GM12878 (cell line): Measurements from ENCODE around the gene NSMCE4A. TPM values are rescaled to one million over a fixed set of nuclear protein-coding genes. Genes with fewer than 3 reads are reported as not detected.
A peak's percentile ranks its signal among the peaks of the same experiment; 100 is the strongest.

Source experiments
- ATAC-seq: fragments of 200-7000 bp; cut with Tn5 transposase; 3 replicates; pipeline ENCODE4 v1.9.1; 2020; ENCODE audit warnings: mild to moderate bottlenecking, moderate library complexity
- BruUV-seq: library from RNA; stranded (reverse); fragments of 400-500 nt; replicated peaks from 2 replicates; lab custom pipeline; 2021; lab: Mats Ljungman, UMichigan
- CTCF ChIA-PET: fragments of 300-600 bp; sonication (Branson Sonifier 250); formaldehyde crosslinking; extraction: SDS; loops from one replicate; lab custom pipeline; 2021; ENCODE audit warnings: inconsistent platforms; lab: Yijun Ruan, JAX
- POLR2A ChIA-PET: fragments of 350-600 bp; formaldehyde crosslinking; extraction: SDS; loops from one replicate; lab custom pipeline; 2021; ENCODE audit warnings: inconsistent platforms; lab: Charles Lee
- RAD21 ChIA-PET: fragments of 300-600 bp; sonication (Branson Sonifier 250); formaldehyde crosslinking; loops from one replicate; lab custom pipeline; 2023; ENCODE audit warnings: antibody characterized with exemption; ENCODE audit not compliant: unreplicated experiment; lab: Charles Lee
- SMC1A ChIA-PET: fragments of 300-600 bp; sonication (Branson Sonifier 250); formaldehyde crosslinking; loops from one replicate; lab custom pipeline; 2023; ENCODE audit not compliant: unreplicated experiment, uncharacterized antibody; lab: Charles Lee
- DNase-seq: peaks from one replicate; pipeline ENCODE4 v3.0.0-alpha.2; 2011; ENCODE audit warnings: low read depth, low spot score
- FAIRE-seq: peaks from 3 replicates; lab custom pipeline; 2011; peaks lifted over from hg19 to GRCh38; lab: Jason Lieb, UNC
- H2AFZ ChIP-seq: 2 replicates; pipeline ENCODE4 v1.6.0; 2011; ENCODE audit warnings: low read depth, low read length, control low read depth; ENCODE audit not compliant: control insufficient read depth
- H3K27ac ChIP-seq: 2 replicates; pipeline ENCODE4 v1.5.1; 2011; ENCODE audit warnings: control low read depth; ENCODE audit not compliant: control insufficient read depth, insufficient read depth
- H3K27me3 ChIP-seq, 2 experiments: replicated peaks in 1 of 2; 2 replicates each; pipeline versions ENCODE4 v1.6.0 to v1.6.1; 2011; ENCODE audit warnings: low read length in 1 of 2; ENCODE audit not compliant: control insufficient read depth in 2 of 2, insufficient read depth in 2 of 2
- H3K36me3 ChIP-seq, 2 experiments: 2 replicates each; pipeline ENCODE4 v1.5.1; 2011; ENCODE audit warnings: low read length in 1 of 2; ENCODE audit not compliant: control insufficient read depth in 2 of 2, insufficient read depth in 2 of 2
- H3K4me1 ChIP-seq: 2 replicates; pipeline ENCODE4 v1.6.1; 2011; ENCODE audit warnings: mild to moderate bottlenecking, low read length, moderate library complexity, mixed read lengths; ENCODE audit not compliant: control insufficient read depth, insufficient read depth
- H3K4me2 ChIP-seq: 2 replicates; pipeline ENCODE4 v1.6.0; 2011; ENCODE audit warnings: control low read depth; ENCODE audit not compliant: control insufficient read depth, insufficient read depth
- H3K4me3 ChIP-seq: fragments of 200-600 bp; sonication (generic); 2 replicates; pipeline ENCODE4 v1.5.1; 2016
- H3K79me2 ChIP-seq: 2 replicates; pipeline ENCODE4 v1.6.0; 2011; ENCODE audit warnings: low read length; ENCODE audit not compliant: control insufficient read depth, insufficient read depth
- H3K9ac ChIP-seq: 2 replicates; pipeline ENCODE4 v1.8.0; 2011; ENCODE audit warnings: low read length, control low read depth, mixed read lengths; ENCODE audit not compliant: control insufficient read depth, insufficient read depth
- H3K9me3 ChIP-seq: replicated peaks from 3 replicates; pipeline ENCODE4 v1.5.1; 2011; ENCODE audit warnings: mild to moderate bottlenecking, low read length; ENCODE audit not compliant: control insufficient read depth, insufficient read depth
- H4K20me1 ChIP-seq: 2 replicates; pipeline ENCODE4 v1.6.0; 2011; ENCODE audit not compliant: control insufficient read depth, insufficient read depth
- EED ChIP-seq: sonication (generic); IDR thresholded peaks from 2 replicates; pipeline ENCODE4 v1.6.1; 2016; ENCODE audit warnings: antibody characterized with exemption, low read depth
- ELK1 ChIP-seq: IDR thresholded peaks from 2 replicates; pipeline ENCODE4 v1.6.1; 2012; ENCODE audit warnings: low read depth, low read length, improper control_type of control experiment
- MLLT1 ChIP-seq: fragments of 450-650 bp; IDR thresholded peaks from 2 replicates; pipeline ENCODE4 v1.6.1; 2016; ENCODE audit warnings: mild to moderate bottlenecking
- RAD21 ChIP-seq: IDR thresholded peaks from 2 replicates; pipeline ENCODE4 v1.6.1; 2011; ENCODE audit warnings: mild to moderate bottlenecking, low read depth, low read length, moderate library complexity; ENCODE audit not compliant: insufficient read depth
- SREBF1 ChIP-seq: IDR thresholded peaks from 2 replicates; pipeline ENCODE4 v1.6.1; 2012; ENCODE audit warnings: mild to moderate bottlenecking, low read length
- ZNF24 ChIP-seq: fragments of 450-650 bp; IDR thresholded peaks from 2 replicates; pipeline ENCODE4 v1.6.1; 2017; ENCODE audit warnings: antibody characterized with exemption, mild to moderate bottlenecking
- WGBS: methylation state at CpG from one replicate; pipeline ENCODE4 v1.1.6; 2016; ENCODE audit warnings: low lambda C conversion rate; ENCODE audit not compliant: insufficient replicate concordance, insufficient coverage; ENCODE audit errors: missing lambda C conversion rate; 5-methylcytosine and 5-hydroxymethylcytosine counted together
- in situ Hi-C: fragments of 300-500 bp; cut with MboI; formaldehyde crosslinking; loops from 9 replicates; pipeline ENCODE4 v1.14.3; 2018; ENCODE audit warnings: mixed read lengths
- intact Hi-C: fragments of 100-400 bp; cut with micrococcal nuclease; formaldehyde crosslinking; loops from one replicate; pipeline ENCODE4 v1.14.2; 2022; ENCODE audit not compliant: unreplicated experiment
- polyA plus RNA-seq, 11 experiments: library from polyadenylated mRNA; depleted of rRNA in 4 of 11; unstranded in 6 of 11; stranded (reverse) in 5 of 11; fragments of >200 nt; fragmentation: Nextera tagmentation in 4 of 11; fragmentation: Illumina TruSeq in 1 of 11; extraction: Ambion mirVana in 4 of 11; extraction: Trizol in 1 of 11; gene quantifications; 1 replicate in 1 of 11; 2 replicates in 10 of 11; pipeline versions ENCODE4 v1.2.1 to v1.2.3, GENCODE V29; 2011 to 2016; ENCODE audit warnings: inconsistent platforms in 2 of 11, missing spikeins in 2 of 11, low read depth in 1 of 11
- total RNA-seq, 4 experiments: library from RNA; depleted of rRNA in 3 of 4; stranded (reverse); fragments of >200 nt in 3 of 4; fragmentation: Illumina TruSeq in 1 of 4; extraction: Trizol in 1 of 4; gene quantifications; 2 replicates each; pipeline versions ENCODE4 v1.2.1 to v1.2.3, GENCODE V29; 2013 to 2021

NSMCE4A gene
- total and polyA plus RNA-seq, 10 of the 15 experiments (the other 5 are each of a cell fraction or from before 2014, with no cell fraction given), result 14.2 to 105 (median 76.1) TPM

- FAIRE-seq, result peak; percentile 61
- CTCF ChIA-PET, result interaction anchor here (1.2 kb wide), 1 partner anchor 103 kb away, joined by 3 read pairs; no protein-coding TSS in a partner anchor
- no peak for DNase-seq
- no peak for TF ChIP-seq RAD21
- TF ChIP-seq ZNF24, result no peak
- TF ChIP-seq SREBF1, result no peak
- 0 out of 2 replicates have a peak, but pooled peaks have one; percentile 26 for TF ChIP-seq ELK1
- no peak for TF ChIP-seq EED
- peak; percentile 15; the same call in 1 of the 2 replicates for TF ChIP-seq MLLT1
- in situ Hi-C loops, result no loop called here
- Histone ChIP-seq H3K9me3 (no peaks in the 10 kb centered on the region), H3K79me2 (peaks cover 27% of the 10 kb centered on the region), H3K9ac (peak overlapping the region; percentile 94), H3K4me2 (peak overlapping the region; percentile 90), H3K27me3 (no peaks in the 10 kb centered on the region), H3K4me1 (no peaks in the 10 kb centered on the region), H3K4me3 (peak overlapping the region; percentile 77), H2AFZ (peak overlapping the region; percentile 91), H4K20me1 (no peaks in the 10 kb centered on the region), H3K27ac (peak overlapping the region; percentile 95), H3K36me3 (peaks cover 0 to 3% of the 10 kb centered on the region in 2 experiments; a peak in 1 of 4 replicates)
- RAD21 ChIA-PET, result no interaction called here
- SMC1A ChIA-PET, result no interaction called here
- no TSS peak for BruUV-seq
- intact Hi-C loops, result no loop called here
- ATAC-seq, result peak; percentile 14
- WGBS, result under 1% methylated on average over 20 of the region's 20 CpGs
- POLR2A ChIA-PET, result no interaction called here
Measured at GRCh38 chr10:121926671-121927317, 48.2 kb downstream of the NSMCE4A start.
